HG03196 (cell line): ENCODE results near the gene KRTAP2-3.
"Not testable (repeated sequence)": the region's sequence is repeated elsewhere in the genome, so short reads cannot be mapped to it uniquely, and the experiment has no call there.

Experiments used
- ATAC-seq: cut with Tn5 transposase; IDR thresholded peaks from one replicate; pipeline ENCODE4 v1.9.1; 2021; ENCODE audit not compliant: unreplicated experiment

The KRTAP2-3 gene

GRCh38 chr17:41060052-41060604 lies at the start of gene KRTAP2-3:
Gene KRTAP2-3, minus strand, starts transcription at chr17:41060114. Its CDS starts 64 bp downstream, at chr17:41060050.
- no peak for ATAC-seq

GRCh38 chr17:41108728-41109386 lies 48.9 kb upstream of the KRTAP2-3 start:
- ATAC-seq, result not testable (repeated sequence)

GRCh38 chr17:41107941-41108450 lies 48.1 kb upstream of the KRTAP2-3 start:
- no peak for ATAC-seq

- not testable (repeated sequence) for ATAC-seq
These were observed 45.4 kb upstream of the KRTAP2-3 start, which contains the start of gene KRTAP4-9 for GRCh38 chr17:41105347-41105746. Gene KRTAP4-9, plus strand, starts transcription at chr17:41105389. Its CDS starts 0 bp downstream, at chr17:41105389.

- ATAC-seq, result not testable (repeated sequence)
These were observed 44.6 kb upstream of the KRTAP2-3 start for GRCh38 chr17:41104386-41105038.

GRCh38 chr17:41103896-41104295 lies 44.0 kb upstream of the KRTAP2-3 start:
- no peak for ATAC-seq

- ATAC-seq, result no peak
These were observed 41.8 kb upstream of the KRTAP2-3 start, which contains the start of gene KRTAP4-16 for GRCh38 chr17:41101586-41102259. Gene KRTAP4-16, minus strand, starts transcription at chr17:41102209. Its CDS starts 0 bp downstream, at chr17:41102209.

- not testable (repeated sequence) for ATAC-seq
These were observed 40.0 kb upstream of the KRTAP2-3 start for GRCh38 chr17:41099682-41100480.

- no peak for ATAC-seq
These were observed 38.6 kb upstream of the KRTAP2-3 start for GRCh38 chr17:41098481-41098880.

GRCh38 chr17:41098042-41098441 lies 38.1 kb upstream of the KRTAP2-3 start, which contains the start of gene KRTAP4-8:
Gene KRTAP4-8, minus strand, starts transcription at chr17:41098142. Its CDS starts 58 bp downstream, at chr17:41098084.
- ATAC-seq, result no peak

- ATAC-seq, result no peak
These were observed 36.1 kb upstream of the KRTAP2-3 start for GRCh38 chr17:41096055-41096454.

- ATAC-seq, result not testable (repeated sequence)
These were observed 28.9 kb upstream of the KRTAP2-3 start for GRCh38 chr17:41088760-41089352.

GRCh38 chr17:41084100-41084856 lies 24.4 kb upstream of the KRTAP2-3 start, which contains the start of gene KRTAP4-7:
Gene KRTAP4-7, plus strand, starts transcription at chr17:41084150. Its CDS starts 57 bp downstream, at chr17:41084207.
- not testable (repeated sequence) for ATAC-seq

- ATAC-seq, result not testable (repeated sequence)
These were observed 23.5 kb upstream of the KRTAP2-3 start for GRCh38 chr17:41083427-41083826.

GRCh38 chr17:41082626-41083025 lies 22.7 kb upstream of the KRTAP2-3 start:
- no peak for ATAC-seq

GRCh38 chr17:41076788-41077187 lies 16.9 kb upstream of the KRTAP2-3 start:
- ATAC-seq, result no peak

- ATAC-seq, result no peak
These were observed 13.8 kb upstream of the KRTAP2-3 start for GRCh38 chr17:41073676-41074075.

- ATAC-seq, result no peak
These were observed 11.9 kb upstream of the KRTAP2-3 start for GRCh38 chr17:41071606-41072360.
